HG02852 (cell line): Measurements from ENCODE around the gene PCDHGC5.

Experiments used
- ATAC-seq: cut with Tn5 transposase; IDR thresholded peaks from one replicate; pipeline ENCODE4 v1.9.1; 2021; ENCODE audit warnings: mild to moderate bottlenecking, moderate library complexity; ENCODE audit not compliant: unreplicated experiment

PCDHGC5 gene

GRCh38 chr5:141528291-141528984 lies 39.6 kb downstream of the PCDHGC5 start:
- ATAC-seq, result no peak

GRCh38 chr5:141529002-141529401 lies 40.1 kb downstream of the PCDHGC5 start:
- ATAC-seq, result peak; percentile 62

GRCh38 chr5:141529873-141530272 lies 41.0 kb downstream of the PCDHGC5 start:
- ATAC-seq, result peak; percentile 47

- no peak for ATAC-seq
Measured at GRCh38 chr5:141532726-141533125, 43.8 kb downstream of the PCDHGC5 start.

- no peak for ATAC-seq
Measured at GRCh38 chr5:141533897-141534296, 45.0 kb downstream of the PCDHGC5 start.

GRCh38 chr5:141534492-141535213 lies 45.8 kb downstream of the PCDHGC5 start:
- ATAC-seq, result no peak
